SKM-1 (cell line): ENCODE results near the gene CCNQ.
A peak's percentile ranks its signal among the peaks of the same experiment; 100 is the strongest.
"Not testable (repeated sequence)": the region's sequence is repeated elsewhere in the genome, so short reads cannot be mapped to it uniquely, and the experiment has no call there.

Source experiments
- DNase-seq: peaks from one replicate; lab custom pipeline; 2025; ENCODE audit not compliant: unreplicated experiment; lab: John Stamatoyannopoulos, UW

The CCNQ gene

GRCh38 chrX:153623310-153624029 is 24.5 kb upstream of the CCNQ start:
- no peak for DNase-seq

- no peak for DNase-seq
These were observed 23.8 kb upstream of the CCNQ start for GRCh38 chrX:153622661-153623309.

GRCh38 chrX:153621949-153622598 is 23.1 kb upstream of the CCNQ start:
- DNase-seq = no peak

GRCh38 chrX:153620576-153620975 is 21.6 kb upstream of the CCNQ start:
- DNase-seq = no peak

GRCh38 chrX:153614818-153615217 is 15.9 kb upstream of the CCNQ start:
- DNase-seq = no peak

- DNase-seq = no peak
These were observed 13.5 kb upstream of the CCNQ start for GRCh38 chrX:153612413-153612812.

- DNase-seq = no peak
These were observed 12.6 kb upstream of the CCNQ start for GRCh38 chrX:153611298-153612095.

GRCh38 chrX:153610836-153611213 is 11.9 kb upstream of the CCNQ start:
- no peak for DNase-seq

GRCh38 chrX:153609917-153610835 is 11.2 kb upstream of the CCNQ start:
- DNase-seq = peak; percentile 4

- no peak for DNase-seq
These were observed 9.9 kb upstream of the CCNQ start for GRCh38 chrX:153608806-153609205.

- DNase-seq = no peak
These were observed 9.4 kb upstream of the CCNQ start for GRCh38 chrX:153608376-153608775.

- DNase-seq = no peak
These were observed 7.6 kb upstream of the CCNQ start for GRCh38 chrX:153606503-153606902.

GRCh38 chrX:153604666-153605380 is 5.9 kb upstream of the CCNQ start:
- not testable (repeated sequence) for DNase-seq

- no peak for DNase-seq
These were observed 4.3 kb upstream of the CCNQ start for GRCh38 chrX:153603131-153603656.

- no peak for DNase-seq
These were observed 3.7 kb upstream of the CCNQ start for GRCh38 chrX:153602601-153603000.

- DNase-seq = no peak
These were observed 2.7 kb upstream of the CCNQ start for GRCh38 chrX:153601511-153602110.

- no peak for DNase-seq
These were observed 2.0 kb upstream of the CCNQ start for GRCh38 chrX:153600921-153601320.

- no peak for DNase-seq
These were observed 1.1 kb upstream of the CCNQ start for GRCh38 chrX:153600032-153600373.
